Stimulated activated naive B cell treated with anti-CD40 and anti-IgM and Interleukin-4, amounts not matched to agents 10 μg/mL and 1 μg/mL and 100 μg/mL, for 72 hours (primary cell): Measurements from ENCODE around the gene PLCB1.
"Not testable (repeated sequence)": the region's sequence is repeated elsewhere in the genome, so short reads cannot be mapped to it uniquely, and the experiment has no call there.

Experiments
- ATAC-seq, 2 donors: fragments of 150-1000 bp; cut with Tn5 transposase; replicated peaks; 2 replicates each; pipeline ENCODE4 v1.10.0; 2021; ENCODE audit warnings: moderate library complexity in 1 of 2
- DNase-seq: peaks from one replicate; pipeline ENCODE4 v3.0.0; 2021
- H3K27ac Mint-ChIP-seq: one replicate; pipeline ENCODE4 v1.8.0; 2022; ENCODE audit warnings: mild to moderate bottlenecking, mixed read lengths
- H3K27me3 Mint-ChIP-seq, 2 donors: one replicate each; pipeline ENCODE4 v1.8.0; 2022; ENCODE audit warnings: mixed read lengths in 2 of 2
- H3K36me3 Mint-ChIP-seq, 2 donors: one replicate each; pipeline ENCODE4 v1.8.0; 2022; ENCODE audit warnings: mixed read lengths in 2 of 2, mild to moderate bottlenecking in 1 of 2
- H3K4me1 Mint-ChIP-seq, 2 donors: one replicate each; pipeline ENCODE4 v1.8.0; 2022; ENCODE audit warnings: mixed read lengths in 2 of 2, mild to moderate bottlenecking in 1 of 2
- H3K4me3 Mint-ChIP-seq, 2 donors: one replicate each; pipeline ENCODE4 v1.8.0; 2022; ENCODE audit warnings: mild to moderate bottlenecking in 2 of 2, mixed read lengths in 2 of 2, moderate library complexity in 1 of 2
- H3K9me3 Mint-ChIP-seq, 2 donors: one replicate each; pipeline ENCODE4 v1.8.0; 2022; ENCODE audit warnings: mixed read lengths in 2 of 2, mild to moderate bottlenecking in 1 of 2

Gene PLCB1

GRCh38 chr20:8159217-8159616 lies 27.2 kb downstream of the PLCB1 start:
- not testable (repeated sequence) for H3K27me3 Mint-ChIP-seq, H3K4me3 Mint-ChIP-seq, H3K9me3 Mint-ChIP-seq, H3K27ac Mint-ChIP-seq, ATAC-seq, DNase-seq
- peaks cover 4 to 18% of the 10 kb centered on the region in 2 donors for H3K4me1 Mint-ChIP-seq
- H3K36me3 Mint-ChIP-seq = peaks cover 11 to 15% of the 10 kb centered on the region in 2 donors

GRCh38 chr20:8161264-8162071 lies 29.4 kb downstream of the PLCB1 start:
- Mint-ChIP-seq H3K27ac (no peak overlapping the region), H3K27me3 (no peaks in the 10 kb centered on the region), H3K36me3 (peaks cover 11 to 13% of the 10 kb centered on the region in 2 donors), H3K4me3 (no peak overlapping the region), H3K9me3 (peaks cover 0 to 7% of the 10 kb centered on the region in 2 donors), H3K4me1 (peaks cover 1 to 9% of the 10 kb centered on the region in 2 donors)
- no peak for DNase-seq
- no peak for ATAC-seq

- H3K27me3 Mint-ChIP-seq = no peaks in the 10 kb centered on the region
- H3K36me3 Mint-ChIP-seq = peaks cover 11 to 13% of the 10 kb centered on the region in 2 donors
- ATAC-seq (no peak), DNase-seq (no peak)
- no peak overlapping the region for H3K27ac Mint-ChIP-seq
- H3K4me1 Mint-ChIP-seq = peaks cover 1 to 9% of the 10 kb centered on the region in 2 donors
- no peak overlapping the region for H3K4me3 Mint-ChIP-seq
- peaks cover 0 to 7% of the 10 kb centered on the region in 2 donors for H3K9me3 Mint-ChIP-seq
Observed at GRCh38 chr20:8162610-8163009, 30.5 kb downstream of the PLCB1 start.

- DNase-seq (no peak), ATAC-seq (no peak)
- no peak overlapping the region for H3K4me3 Mint-ChIP-seq
- H3K27ac Mint-ChIP-seq = no peak overlapping the region
- H3K36me3 Mint-ChIP-seq = peaks cover 4 to 8% of the 10 kb centered on the region in 2 donors
- H3K27me3 Mint-ChIP-seq = no peaks in the 10 kb centered on the region
- H3K9me3 Mint-ChIP-seq = peaks cover 0 to 4% of the 10 kb centered on the region in 2 donors
- H3K4me1 Mint-ChIP-seq = peaks cover 1 to 9% of the 10 kb centered on the region in 2 donors
Observed at GRCh38 chr20:8163543-8163942, 31.5 kb downstream of the PLCB1 start.

GRCh38 chr20:8166730-8167129 lies 34.7 kb downstream of the PLCB1 start:
- Mint-ChIP-seq H3K27ac (no peak overlapping the region), H3K4me3 (no peak overlapping the region)

GRCh38 chr20:8168785-8169288 lies 36.8 kb downstream of the PLCB1 start:
- no peak overlapping the region for H3K4me3 Mint-ChIP-seq
- H3K27ac Mint-ChIP-seq = no peak overlapping the region
- no peaks in the 10 kb centered on the region for H3K9me3 Mint-ChIP-seq
- ATAC-seq (no peak), DNase-seq (no peak)
- no peaks in the 10 kb centered on the region for H3K36me3 Mint-ChIP-seq
- H3K27me3 Mint-ChIP-seq = no peaks in the 10 kb centered on the region
- H3K4me1 Mint-ChIP-seq = no peaks in the 10 kb centered on the region

More at GRCh38 chr20:8166730-8167129, 34.7 kb downstream of the PLCB1 start:
- Mint-ChIP-seq H3K4me1 (peaks cover 1 to 5% of the 10 kb centered on the region in 2 donors), H3K9me3 (no peaks in the 10 kb centered on the region), H3K36me3 (no peaks in the 10 kb centered on the region), H3K27me3 (no peaks in the 10 kb centered on the region)
- ATAC-seq (no peak), DNase-seq (no peak)

- peaks cover 0 to 5% of the 10 kb centered on the region in 2 donors for H3K4me1 Mint-ChIP-seq
- ATAC-seq = no peak
- no peaks in the 10 kb centered on the region for H3K36me3 Mint-ChIP-seq
- no peak for DNase-seq
- no peak overlapping the region for H3K4me3 Mint-ChIP-seq
- no peaks in the 10 kb centered on the region for H3K9me3 Mint-ChIP-seq
- H3K27me3 Mint-ChIP-seq = no peaks in the 10 kb centered on the region
- no peak overlapping the region for H3K27ac Mint-ChIP-seq
Observed at GRCh38 chr20:8170921-8171320, 38.9 kb downstream of the PLCB1 start.

- ATAC-seq = no peak
- H3K36me3 Mint-ChIP-seq = no peaks in the 10 kb centered on the region
Observed at GRCh38 chr20:8172191-8172590, 40.1 kb downstream of the PLCB1 start.

GRCh38 chr20:8175741-8176675 lies 43.9 kb downstream of the PLCB1 start:
- no peaks in the 10 kb centered on the region for H3K9me3 Mint-ChIP-seq
- ATAC-seq = no peak
- H3K27ac Mint-ChIP-seq = no peak overlapping the region
- H3K4me1 Mint-ChIP-seq = peaks cover 0 to 10% of the 10 kb centered on the region in 2 donors
- H3K36me3 Mint-ChIP-seq = no peaks in the 10 kb centered on the region
- H3K27me3 Mint-ChIP-seq = no peaks in the 10 kb centered on the region
- no peak overlapping the region for H3K4me3 Mint-ChIP-seq
- DNase-seq = no peak

More at GRCh38 chr20:8172191-8172590, 40.1 kb downstream of the PLCB1 start:
- no peak overlapping the region for H3K4me3 Mint-ChIP-seq
- no peak overlapping the region for H3K27ac Mint-ChIP-seq
- no peaks in the 10 kb centered on the region for H3K27me3 Mint-ChIP-seq
- peaks cover 0 to 5% of the 10 kb centered on the region in 2 donors for H3K4me1 Mint-ChIP-seq
- H3K9me3 Mint-ChIP-seq = no peaks in the 10 kb centered on the region
- no peak for DNase-seq

- DNase-seq (no peak), ATAC-seq (no peak)
- H3K27me3 Mint-ChIP-seq = no peaks in the 10 kb centered on the region
- no peaks in the 10 kb centered on the region for H3K36me3 Mint-ChIP-seq
- no peak overlapping the region for H3K4me3 Mint-ChIP-seq
- no peaks in the 10 kb centered on the region for H3K4me1 Mint-ChIP-seq
- no peaks in the 10 kb centered on the region for H3K9me3 Mint-ChIP-seq
- H3K27ac Mint-ChIP-seq = no peak overlapping the region
Observed at GRCh38 chr20:8183526-8183925, 51.5 kb downstream of the PLCB1 start.

- Mint-ChIP-seq H3K36me3 (peaks cover 0 to 3% of the 10 kb centered on the region in 2 donors), H3K27ac (no peak overlapping the region), H3K4me3 (no peak overlapping the region), H3K9me3 (peaks cover 0 to 4% of the 10 kb centered on the region in 2 donors), H3K4me1 (no peaks in the 10 kb centered on the region), H3K27me3 (no peaks in the 10 kb centered on the region)
- DNase-seq (no peak), ATAC-seq (peak in 1 of 2 donors; percentile 33)
Observed at GRCh38 chr20:8187740-8188139, 55.7 kb downstream of the PLCB1 start.

GRCh38 chr20:8190043-8190880 lies 58.2 kb downstream of the PLCB1 start:
- Mint-ChIP-seq H3K36me3 (peaks cover 0 to 8% of the 10 kb centered on the region in 2 donors), H3K27ac (no peak overlapping the region), H3K4me3 (no peak overlapping the region)

GRCh38 chr20:8194721-8195120 lies 62.7 kb downstream of the PLCB1 start:
- peaks cover 0 to 12% of the 10 kb centered on the region in 2 donors for H3K36me3 Mint-ChIP-seq
- H3K4me1 Mint-ChIP-seq = peaks cover 0 to 10% of the 10 kb centered on the region in 2 donors
- DNase-seq = no peak
- no peaks in the 10 kb centered on the region for H3K27me3 Mint-ChIP-seq
- H3K4me3 Mint-ChIP-seq = no peak overlapping the region
- ATAC-seq = no peak
- peaks cover 11 to 19% of the 10 kb centered on the region in 2 donors for H3K9me3 Mint-ChIP-seq
- no peak overlapping the region for H3K27ac Mint-ChIP-seq

More at GRCh38 chr20:8190043-8190880, 58.2 kb downstream of the PLCB1 start:
- peaks cover 1 to 12% of the 10 kb centered on the region in 2 donors for H3K9me3 Mint-ChIP-seq
- H3K4me1 Mint-ChIP-seq = peaks cover 0 to 10% of the 10 kb centered on the region in 2 donors
- DNase-seq = no peak
- no peak for ATAC-seq
- no peaks in the 10 kb centered on the region for H3K27me3 Mint-ChIP-seq
